Panc1 (cell line): ENCODE results near the gene NDUFV3. TPM values are rescaled to one million over a fixed set of nuclear protein-coding genes. Genes with fewer than 3 reads are reported as not detected.
"Not testable (repeated sequence)": the region's sequence is repeated elsewhere in the genome, so short reads cannot be mapped to it uniquely, and the experiment has no call there.

ENCODE experiments used
- ATAC-seq: fragments of 200-7000 bp; cut with Tn5 transposase; 2 replicates; pipeline ENCODE4 v1.9.1; 2020; ENCODE audit warnings: mild to moderate bottlenecking, moderate library complexity
- BruUV-seq: library from RNA; stranded (reverse); fragments of 400-500 nt; replicated peaks from 2 replicates; lab custom pipeline; 2021; lab: Mats Ljungman, UMichigan
- CTCF ChIA-PET: fragments of 300-600 bp; sonication (Branson Sonifier 250); formaldehyde crosslinking; loops from one replicate; lab custom pipeline; 2022; ENCODE audit warnings: antibody characterized with exemption; lab: Charles Lee
- POLR2A ChIA-PET: fragments of 300-600 bp; sonication (Branson Sonifier 250); formaldehyde crosslinking; loops from one replicate; lab custom pipeline; 2022; ENCODE audit warnings: antibody characterized with exemption; lab: Charles Lee
- DNase-seq: peaks from one replicate; pipeline ENCODE4 v3.0.0-alpha.2; 2010; ENCODE audit warnings: low read depth, low spot score
- H3K27ac ChIP-seq: 2 replicates; pipeline ENCODE4 v1.5.1; 2011; ENCODE audit warnings: mild to moderate bottlenecking, low read length, inconsistent platforms
- H3K27me3 ChIP-seq: fragments of 200-500 bp; sonication (Bioruptor generic); 2 replicates; pipeline ENCODE4 v1.6.0; 2014; ENCODE audit warnings: low read length, inconsistent platforms; ENCODE audit not compliant: control insufficient read depth, insufficient read depth
- H3K36me3 ChIP-seq: fragments of 200-500 bp; sonication (Bioruptor generic); 2 replicates; pipeline ENCODE4 v1.5.1; 2014; ENCODE audit warnings: inconsistent platforms, mild to moderate bottlenecking, low read length, moderate library complexity; ENCODE audit not compliant: control insufficient read depth, insufficient read depth
- H3K4me1 ChIP-seq: 2 replicates; pipeline ENCODE4 v1.5.1; 2011; ENCODE audit warnings: inconsistent platforms, mild to moderate bottlenecking, low read length, moderate library complexity; ENCODE audit not compliant: control insufficient read depth, insufficient read depth
- H3K4me3 ChIP-seq, 2 experiments: 2 replicates each; pipeline ENCODE4 v1.5.1; 2011 to 2012; ENCODE audit warnings: low read depth in 2 of 2, low read length in 2 of 2, mild to moderate bottlenecking in 2 of 2, inconsistent platforms in 1 of 2, moderate library complexity in 1 of 2
- H3K9me3 ChIP-seq: fragments of 200-500 bp; sonication (Bioruptor generic); 2 replicates; pipeline ENCODE4 v1.5.1; 2014; ENCODE audit warnings: low read depth, mild to moderate bottlenecking, inconsistent platforms, low read length, moderate library complexity; ENCODE audit not compliant: control insufficient read depth, insufficient read depth
- CTCF ChIP-seq: fragments of 450-650 bp; IDR thresholded peaks from 2 replicates; pipeline ENCODE4 v1.5.1; 2017; ENCODE audit warnings: mild to moderate bottlenecking
- POLR2AphosphoS5 ChIP-seq: IDR thresholded peaks from 2 replicates; pipeline ENCODE4 v1.6.1; 2012; ENCODE audit warnings: mild to moderate bottlenecking, low read depth, low read length, moderate library complexity
- SIN3A ChIP-seq: IDR thresholded peaks from 2 replicates; pipeline ENCODE4 v1.6.1; 2012; ENCODE audit warnings: low read depth, mild to moderate bottlenecking, low read length, moderate library complexity, borderline replicate concordance; ENCODE audit not compliant: insufficient read depth
- TCF7L2 ChIP-seq: IDR thresholded peaks from 2 replicates; pipeline ENCODE4 v1.6.1; 2011; ENCODE audit warnings: mild to moderate bottlenecking, low read depth, low read length, inconsistent platforms
- in situ Hi-C: cut with HindIII; loops from 2 replicates; pipeline ENCODE4 v1.10.0; 2016; ENCODE audit warnings: low sequenced_read_pairs, low pct_unique_long_range_greater_than_20kb
- intact Hi-C: fragments of 100-400 bp; cut with micrococcal nuclease; formaldehyde crosslinking; loops from one replicate; pipeline ENCODE4 v1.10.0; 2022; ENCODE audit not compliant: unreplicated experiment
- total RNA-seq: library from RNA; stranded (reverse); gene quantifications from one replicate; pipeline ENCODE4 v1.2.1, GENCODE V29; 2021; ENCODE audit not compliant: unreplicated experiment
- TF ChIP-seq, protein P1 (sequence below), 2 experiments: IDR thresholded peaks; 2 replicates each; pipeline ENCODE4 v1.6.1; 2011 to 2012; ENCODE audit warnings: low read depth in 2 of 2, control low read depth in 1 of 2, low read length in 1 of 2, mild to moderate bottlenecking in 1 of 2, moderate library complexity in 1 of 2; ENCODE audit not compliant: insufficient read depth in 1 of 2

Gene NDUFV3
- total RNA-seq, 1 experiment from 2014 or later = 21.1 TPM

- CTCF ChIA-PET = no interaction called here
- POLR2A ChIA-PET = no interaction called here
- TF ChIP-seq, protein P1, sequence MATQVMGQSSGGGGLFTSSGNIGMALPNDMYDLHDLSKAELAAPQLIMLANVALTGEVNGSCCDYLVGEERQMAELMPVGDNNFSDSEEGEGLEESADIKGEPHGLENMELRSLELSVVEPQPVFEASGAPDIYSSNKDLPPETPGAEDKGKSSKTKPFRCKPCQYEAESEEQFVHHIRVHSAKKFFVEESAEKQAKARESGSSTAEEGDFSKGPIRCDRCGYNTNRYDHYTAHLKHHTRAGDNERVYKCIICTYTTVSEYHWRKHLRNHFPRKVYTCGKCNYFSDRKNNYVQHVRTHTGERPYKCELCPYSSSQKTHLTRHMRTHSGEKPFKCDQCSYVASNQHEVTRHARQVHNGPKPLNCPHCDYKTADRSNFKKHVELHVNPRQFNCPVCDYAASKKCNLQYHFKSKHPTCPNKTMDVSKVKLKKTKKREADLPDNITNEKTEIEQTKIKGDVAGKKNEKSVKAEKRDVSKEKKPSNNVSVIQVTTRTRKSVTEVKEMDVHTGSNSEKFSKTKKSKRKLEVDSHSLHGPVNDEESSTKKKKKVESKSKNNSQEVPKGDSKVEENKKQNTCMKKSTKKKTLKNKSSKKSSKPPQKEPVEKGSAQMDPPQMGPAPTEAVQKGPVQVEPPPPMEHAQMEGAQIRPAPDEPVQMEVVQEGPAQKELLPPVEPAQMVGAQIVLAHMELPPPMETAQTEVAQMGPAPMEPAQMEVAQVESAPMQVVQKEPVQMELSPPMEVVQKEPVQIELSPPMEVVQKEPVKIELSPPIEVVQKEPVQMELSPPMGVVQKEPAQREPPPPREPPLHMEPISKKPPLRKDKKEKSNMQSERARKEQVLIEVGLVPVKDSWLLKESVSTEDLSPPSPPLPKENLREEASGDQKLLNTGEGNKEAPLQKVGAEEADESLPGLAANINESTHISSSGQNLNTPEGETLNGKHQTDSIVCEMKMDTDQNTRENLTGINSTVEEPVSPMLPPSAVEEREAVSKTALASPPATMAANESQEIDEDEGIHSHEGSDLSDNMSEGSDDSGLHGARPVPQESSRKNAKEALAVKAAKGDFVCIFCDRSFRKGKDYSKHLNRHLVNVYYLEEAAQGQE (IDR thresholded peaks at IDR 0.05; ENCODE audit: insufficient read depth in 1 of 2, low read depth in 2 of 2, low read length in 1 of 2) = no peak
- TF ChIP-seq CTCF = no peak
- no peak for TF ChIP-seq SIN3A
- no peak for TF ChIP-seq POLR2AphosphoS5
- TF ChIP-seq TCF7L2 = no peak
- no peak for DNase-seq
- Histone ChIP-seq H3K36me3 (peaks cover 3% of the 10 kb centered on the region; the same call in 1 of the 2 replicates), H3K27me3 (no peaks in the 10 kb centered on the region), H3K4me1 (no peaks in the 10 kb centered on the region), H3K9me3 (no peaks in the 10 kb centered on the region), H3K27ac (no peak overlapping the region), H3K4me3 (no peak overlapping the region)
- ATAC-seq = no peak
- in situ Hi-C loops (no loop called here), intact Hi-C loops (no loop called here)
- BruUV-seq = no TSS peak
Observed at GRCh38 chr21:42868196-42868595, 24.9 kb upstream of the NDUFV3 start.

DNA sequence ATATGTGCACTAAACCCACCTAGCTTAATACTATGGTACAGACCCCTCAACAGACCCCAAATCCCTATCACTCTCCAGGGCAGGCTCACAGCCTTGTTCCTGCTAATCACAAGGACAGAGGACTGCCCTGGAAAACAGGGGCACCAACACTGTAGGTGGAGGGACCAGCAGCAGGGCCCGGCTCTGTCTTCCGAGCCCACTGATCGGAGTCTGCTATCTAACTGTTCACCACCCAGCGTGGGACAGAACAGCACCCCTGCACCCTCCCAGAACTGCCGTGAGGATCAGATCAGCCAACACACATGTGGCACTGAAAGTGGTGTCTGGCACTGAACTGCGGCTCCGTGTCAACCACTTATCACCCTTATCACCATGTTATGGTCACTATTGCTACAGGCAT, 20.0 kb upstream of the NDUFV3 start:
- ATAC-seq = no peak
- Histone ChIP-seq H3K4me3 (no peak overlapping the region), H3K36me3 (peaks cover 7% of the 10 kb centered on the region), H3K27me3 (no peaks in the 10 kb centered on the region), H3K27ac (no peak overlapping the region), H3K9me3 (no peaks in the 10 kb centered on the region), H3K4me1 (no peaks in the 10 kb centered on the region)
- no TSS peak for BruUV-seq
- intact Hi-C loops (no loop called here), in situ Hi-C loops (no loop called here)
- ChIA-PET CTCF (interaction anchor here (0.5 kb wide), 1 partner anchor 40 kb away, joined by 3 read pairs; no protein-coding TSS in a partner anchor), POLR2A (no interaction called here)
- DNase-seq = no peak
- TF ChIP-seq SIN3A (no peak), TCF7L2 (no peak), CTCF (no peak), POLR2AphosphoS5 (no peak)
- TF ChIP-seq, protein P1 (IDR thresholded peaks at IDR 0.05; ENCODE audit: insufficient read depth in 1 of 2, low read depth in 2 of 2, low read length in 1 of 2) = no peak

GRCh38 chr21:42875811-42876210, 17.3 kb upstream of the NDUFV3 start:
- ATAC-seq, POLR2A ChIA-PET, H3K4me3 ChIP-seq, H3K4me1 ChIP-seq, in situ Hi-C loops, H3K27me3 ChIP-seq, H3K9me3 ChIP-seq, DNase-seq, H3K27ac ChIP-seq, CTCF ChIA-PET, BruUV-seq, H3K36me3 ChIP-seq, intact Hi-C loops: not testable (repeated sequence)
